Activated CD4-positive, CD25-positive, alpha-beta regulatory T cell treated with anti-CD3 and anti-CD28 coated beads, Interleukin-2, amount 50 U/mL, for 16 hours (primary cell): Measurements from ENCODE around the gene RGS12.

ENCODE experiments used
- DNase-seq: peaks from one replicate; pipeline ENCODE4 v3.0.0-alpha.2; 2020; ENCODE audit warnings: low read depth, low spot score

Gene RGS12

DNA sequence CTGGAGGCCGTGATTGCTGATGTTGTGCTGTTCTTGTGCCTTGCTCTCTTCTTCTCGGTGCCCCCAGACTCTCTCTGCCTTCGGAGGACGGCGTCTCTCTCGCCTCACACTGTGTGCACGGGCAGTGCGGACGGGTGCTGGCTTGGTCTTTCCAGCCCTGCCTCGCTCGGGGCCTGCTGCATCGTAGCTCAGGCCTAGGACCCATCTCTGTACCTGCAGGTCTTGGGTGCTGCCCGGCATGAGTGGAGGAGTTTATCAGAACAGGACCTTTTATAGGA, 18.2 kb downstream of the RGS12 start:
- no peak for DNase-seq

DNA sequence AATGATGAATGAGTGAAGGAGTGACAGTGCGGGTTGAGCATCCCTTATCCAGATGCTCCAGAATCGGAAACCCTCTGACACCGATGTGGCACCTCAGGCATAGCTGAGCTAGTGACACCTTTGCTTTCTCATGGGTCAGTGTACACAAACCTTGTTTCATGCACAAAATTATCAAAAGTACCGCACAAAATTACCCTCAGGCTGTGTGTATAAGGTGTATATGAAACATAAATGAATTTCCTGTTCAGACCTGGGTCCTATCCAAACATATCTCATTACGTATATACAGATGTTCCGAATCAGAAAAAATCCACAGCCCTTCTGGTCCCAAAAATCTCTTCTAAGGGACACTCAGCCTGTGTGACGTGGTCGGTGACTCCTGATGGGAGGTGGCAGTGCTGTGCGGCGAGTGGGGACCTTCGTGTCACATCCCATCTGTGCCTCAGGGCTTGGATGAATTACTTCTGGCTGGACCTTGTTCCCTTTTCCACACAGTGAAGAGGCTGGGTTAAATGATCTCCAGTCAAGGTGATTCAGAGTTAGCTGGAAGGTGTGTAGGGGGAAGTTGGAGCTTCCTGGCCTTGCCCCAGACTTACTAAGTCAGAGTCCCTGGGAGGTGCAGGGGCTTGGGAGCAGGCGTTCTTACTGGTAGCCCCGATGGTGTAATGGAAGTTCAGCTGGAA, 18.8 kb downstream of the RGS12 start:
- no peak for DNase-seq

DNA sequence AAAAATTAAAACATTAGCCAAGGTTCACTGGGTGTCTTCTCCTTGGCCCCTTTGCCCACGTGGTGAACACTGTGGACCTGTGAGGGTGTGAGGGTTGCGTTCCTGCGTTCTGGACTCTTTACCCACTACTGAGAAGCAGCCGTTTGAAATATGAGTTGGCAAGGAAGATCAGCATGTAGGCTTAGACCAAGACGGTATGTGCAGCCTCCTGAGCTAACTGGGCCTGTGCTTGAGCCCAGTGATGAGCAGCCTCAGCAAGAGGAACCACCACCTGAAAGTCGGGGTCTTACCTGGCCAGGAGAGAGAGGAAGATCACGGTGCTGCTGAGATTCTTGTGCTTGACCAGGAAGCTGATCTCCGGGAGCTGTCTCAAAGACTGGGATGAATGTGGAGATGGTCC, 19.5 kb downstream of the RGS12 start:
- no peak for DNase-seq

DNA sequence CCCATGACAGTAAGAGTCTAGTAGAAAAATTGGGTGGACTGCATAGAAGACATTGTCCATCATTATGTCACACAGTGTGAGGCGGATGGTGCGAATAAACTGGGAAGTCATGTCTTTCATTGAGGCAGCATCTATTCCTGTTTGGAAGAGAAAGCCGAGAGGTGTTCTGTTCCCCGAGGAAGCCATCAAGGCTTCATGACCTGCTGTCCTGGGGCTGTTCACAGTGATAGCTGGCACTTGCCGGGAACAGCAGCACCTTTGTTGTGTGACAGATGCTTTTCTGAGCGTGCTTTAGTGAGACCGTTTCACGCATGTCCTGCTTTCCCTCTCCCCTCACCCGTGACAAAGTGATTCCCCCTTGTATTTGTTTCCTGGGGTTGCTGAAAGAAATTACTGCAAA, 20.3 kb downstream of the RGS12 start:
- DNase-seq = no peak

DNA sequence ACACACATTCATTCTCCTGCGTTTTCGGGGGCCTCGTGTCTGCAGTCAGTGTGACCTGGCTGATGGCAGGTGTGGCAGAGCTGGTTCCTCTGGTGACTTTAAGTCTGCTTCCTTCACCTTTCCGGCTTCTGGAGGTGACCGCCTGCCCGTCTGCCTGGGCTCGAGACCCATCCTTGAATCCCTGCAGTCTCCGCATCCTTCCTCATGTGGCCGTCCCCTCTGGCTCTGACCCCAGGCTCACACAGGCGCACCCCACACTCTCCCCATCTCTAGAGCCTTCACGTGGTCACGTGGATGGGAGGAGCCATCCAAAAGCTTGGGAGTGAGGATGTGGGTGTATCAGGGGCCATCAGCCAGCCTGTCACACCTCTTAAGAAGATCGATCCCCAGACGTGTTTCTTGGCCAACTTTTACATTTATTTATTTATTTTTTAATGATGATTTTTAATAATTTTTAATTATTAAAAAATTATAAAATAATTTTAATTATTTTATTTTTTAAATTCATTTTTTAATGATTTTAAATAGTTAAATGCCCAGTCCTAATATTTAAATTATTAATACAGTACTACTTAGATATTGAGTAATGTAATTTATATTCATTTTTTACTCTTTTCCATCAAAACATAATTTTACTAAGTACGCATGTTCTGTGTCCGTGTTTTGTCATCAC, 20.9 kb downstream of the RGS12 start:
- no peak for DNase-seq

DNA sequence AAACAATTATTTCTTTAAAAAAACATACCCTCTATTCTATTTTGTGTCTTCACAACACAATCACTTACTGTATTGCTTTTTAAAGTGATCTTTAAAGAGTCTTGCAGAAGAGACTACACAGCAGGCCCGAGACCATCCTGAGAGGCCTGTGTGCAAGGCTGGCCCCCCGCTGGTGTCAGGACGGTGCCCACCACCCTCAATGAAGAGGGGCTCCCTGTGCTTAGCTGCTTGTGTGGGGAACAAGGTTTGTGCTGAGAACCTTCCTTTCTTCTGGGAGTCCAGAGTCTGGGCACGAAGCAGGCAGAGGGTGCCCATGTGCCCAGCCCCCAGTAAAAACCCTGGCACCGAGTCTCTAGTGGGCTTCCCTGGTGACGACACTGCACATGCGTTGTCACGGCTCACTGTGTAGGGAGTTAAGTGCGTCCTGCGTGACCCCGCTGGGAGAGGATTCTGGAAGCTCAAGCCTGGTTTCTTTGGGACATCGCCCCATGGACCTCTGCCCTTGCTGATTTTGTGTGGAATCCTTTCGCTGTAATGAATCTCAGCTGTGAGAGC, 22.0 kb downstream of the RGS12 start:
- DNase-seq = no peak

DNA sequence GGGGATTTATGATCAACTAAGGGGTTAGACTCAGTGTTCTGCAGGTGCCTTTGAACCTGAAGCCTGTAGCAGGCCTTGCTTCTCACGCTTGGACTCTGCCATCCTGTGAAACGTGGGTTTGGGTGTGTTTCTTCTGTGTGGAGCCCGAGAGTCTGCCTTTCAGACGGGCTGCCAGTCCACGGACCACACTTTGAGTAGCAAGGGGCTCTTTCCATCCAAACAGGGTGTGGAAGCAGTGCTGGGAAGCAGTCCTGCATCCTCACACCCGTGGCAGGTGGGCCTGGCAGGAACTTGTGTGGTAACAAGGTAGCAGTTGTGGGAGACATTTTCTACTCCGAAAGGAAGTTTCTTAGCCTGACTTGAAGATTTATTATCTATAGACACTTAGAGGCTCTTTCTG, 22.7 kb downstream of the RGS12 start:
- DNase-seq = no peak

DNA sequence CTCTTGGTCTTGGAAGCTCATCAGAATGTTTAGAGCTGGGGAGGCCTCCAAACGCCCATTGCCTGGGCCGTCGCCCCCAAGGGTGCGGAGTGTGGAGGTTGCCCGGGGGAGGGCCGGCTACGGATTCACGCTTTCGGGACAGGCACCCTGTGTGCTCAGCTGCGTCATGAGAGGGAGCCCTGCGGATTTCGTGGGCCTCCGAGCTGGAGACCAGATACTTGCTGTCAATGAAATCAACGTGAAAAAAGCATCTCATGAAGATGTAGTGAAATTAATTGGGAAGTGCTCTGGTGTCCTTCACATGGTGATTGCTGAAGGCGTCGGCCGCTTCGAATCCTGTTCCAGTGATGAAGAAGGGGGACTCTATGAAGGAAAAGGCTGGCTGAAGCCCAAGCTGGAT, 23.3 kb downstream of the RGS12 start:
- no peak for DNase-seq

DNA sequence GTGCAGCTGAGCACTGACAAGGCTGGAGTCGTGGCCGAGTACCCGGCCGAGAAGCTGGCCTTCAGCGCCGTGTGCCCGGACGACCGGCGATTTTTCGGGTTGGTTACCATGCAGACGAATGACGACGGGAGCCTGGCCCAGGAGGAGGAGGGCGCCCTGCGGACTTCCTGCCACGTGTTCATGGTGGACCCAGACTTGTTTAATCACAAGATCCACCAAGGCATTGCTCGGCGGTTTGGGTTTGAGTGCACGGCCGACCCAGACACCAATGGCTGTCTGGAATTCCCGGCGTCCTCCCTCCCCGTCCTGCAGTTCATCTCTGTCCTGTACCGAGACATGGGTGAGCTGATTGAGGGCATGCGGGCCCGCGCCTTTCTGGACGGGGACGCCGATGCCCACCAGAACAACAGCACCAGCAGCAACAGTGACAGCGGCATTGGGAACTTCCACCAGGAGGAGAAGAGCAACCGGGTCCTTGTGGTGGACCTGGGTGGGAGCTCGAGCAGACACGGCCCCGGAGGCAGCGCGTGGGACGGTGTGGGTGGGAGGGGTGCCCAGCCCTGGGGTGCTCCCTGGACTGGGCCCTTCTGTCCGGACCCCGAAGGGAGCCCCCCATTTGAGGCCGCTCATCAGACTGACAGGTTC, 24.3 kb downstream of the RGS12 start:
- DNase-seq = no peak

DNA sequence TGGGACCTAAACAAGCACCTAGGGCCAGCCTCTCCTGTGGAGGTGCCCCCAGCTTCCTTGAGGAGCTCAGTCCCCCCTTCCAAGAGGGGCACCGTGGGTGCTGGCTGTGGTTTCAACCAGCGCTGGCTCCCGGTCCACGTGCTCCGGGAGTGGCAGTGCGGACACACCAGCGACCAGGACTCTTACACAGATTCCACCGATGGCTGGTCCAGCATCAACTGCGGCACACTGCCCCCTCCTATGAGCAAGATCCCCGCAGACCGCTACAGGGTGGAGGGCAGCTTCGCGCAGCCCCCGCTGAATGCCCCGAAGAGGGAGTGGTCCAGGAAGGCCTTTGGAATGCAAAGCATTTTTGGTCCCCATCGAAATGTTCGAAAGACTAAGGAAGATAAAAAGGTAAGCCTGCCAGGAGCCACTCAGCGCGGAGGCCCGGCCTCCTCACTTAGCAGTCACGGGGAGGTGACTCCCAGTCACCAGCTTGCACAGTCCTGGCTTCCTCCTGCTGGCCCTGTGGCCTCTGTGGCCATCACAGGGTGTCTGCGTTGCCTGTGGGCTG, 24.9 kb downstream of the RGS12 start:
- DNase-seq = no peak

DNA sequence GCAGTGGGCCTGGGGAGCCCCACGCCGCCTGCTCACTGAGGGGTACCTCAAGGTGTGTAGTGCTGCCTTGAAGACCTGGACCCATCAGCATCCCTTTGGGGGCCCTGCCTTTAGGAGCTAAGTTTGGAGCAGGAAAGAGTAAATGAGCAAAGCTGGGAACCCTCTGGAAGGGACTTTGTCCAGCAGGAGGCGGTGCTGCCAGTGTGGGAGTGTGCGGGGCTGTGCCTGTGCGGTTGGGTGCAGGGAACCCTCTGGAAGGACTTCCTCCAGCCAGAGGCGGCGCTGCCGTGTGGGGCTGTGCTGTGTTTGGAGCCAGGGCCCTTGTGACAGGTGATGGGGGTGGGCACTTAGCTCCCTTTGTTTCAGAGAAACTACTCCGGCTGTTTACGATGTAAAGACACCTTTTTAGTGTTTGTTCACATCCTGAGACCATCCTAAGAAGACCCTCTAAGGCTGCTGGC, 25.8 kb downstream of the RGS12 start:
- DNase-seq = no peak

DNA sequence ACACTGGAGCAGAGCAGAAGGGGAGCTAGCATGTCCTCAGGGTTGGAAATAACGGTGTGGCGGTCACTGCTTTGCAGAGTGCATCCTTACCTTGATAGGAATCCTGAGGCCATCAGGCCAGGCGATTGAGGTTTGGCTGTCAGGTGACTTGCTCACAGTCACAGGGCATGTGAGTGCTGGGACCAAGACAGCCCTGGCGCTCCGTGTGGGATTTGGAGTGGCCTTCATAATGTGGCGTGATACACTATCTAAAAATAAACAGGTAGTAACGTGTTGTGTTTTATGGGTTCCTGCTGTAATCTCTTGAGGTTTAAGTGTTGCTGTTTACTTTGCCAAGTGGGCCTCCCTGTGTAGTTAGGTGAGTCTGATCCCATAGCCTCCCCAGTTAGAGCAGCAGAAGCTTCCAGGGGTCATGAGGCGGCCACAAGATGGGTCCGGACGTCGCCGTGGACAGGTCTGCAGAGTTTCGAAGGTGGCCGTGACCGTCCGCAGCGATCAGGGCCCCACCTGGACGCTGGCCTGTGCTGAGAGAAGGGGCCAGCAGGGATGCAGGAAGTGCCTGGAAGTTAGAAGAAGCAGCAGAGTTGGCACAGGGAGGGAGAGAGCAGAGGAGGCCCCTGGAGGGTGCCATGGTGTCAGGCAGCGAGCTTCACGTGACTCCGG, 27.7 kb downstream of the RGS12 start:
- no peak for DNase-seq

DNA sequence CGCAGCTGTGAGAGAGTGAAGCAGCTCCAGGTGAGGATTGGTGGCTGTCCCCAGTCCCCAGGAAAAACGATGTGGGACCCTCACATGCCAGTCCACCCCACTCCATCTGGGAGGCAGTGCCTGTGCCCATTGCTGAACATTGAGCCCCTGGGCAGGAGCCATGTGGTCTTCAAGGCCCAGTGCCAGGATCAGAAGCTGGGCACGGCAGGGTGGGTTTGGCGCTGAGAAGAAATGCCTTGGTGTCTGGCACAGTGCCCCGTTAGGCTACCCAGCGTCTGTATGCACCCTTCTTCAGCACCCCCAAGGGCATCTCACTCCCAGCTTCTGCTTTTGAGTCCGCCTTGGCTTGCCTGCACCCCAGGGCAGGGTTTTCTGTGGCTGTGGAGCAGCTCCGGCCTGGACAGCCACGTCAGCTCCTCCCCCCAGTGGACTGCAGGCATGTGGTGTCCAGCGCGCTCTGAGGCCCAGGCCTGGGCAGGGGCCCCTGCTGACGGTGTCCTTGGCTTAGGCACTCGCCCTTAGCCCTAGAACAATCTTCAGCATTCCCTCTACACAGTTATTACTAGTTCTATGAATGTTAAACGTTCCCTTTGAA, 28.6 kb downstream of the RGS12 start:
- DNase-seq = no peak

DNA sequence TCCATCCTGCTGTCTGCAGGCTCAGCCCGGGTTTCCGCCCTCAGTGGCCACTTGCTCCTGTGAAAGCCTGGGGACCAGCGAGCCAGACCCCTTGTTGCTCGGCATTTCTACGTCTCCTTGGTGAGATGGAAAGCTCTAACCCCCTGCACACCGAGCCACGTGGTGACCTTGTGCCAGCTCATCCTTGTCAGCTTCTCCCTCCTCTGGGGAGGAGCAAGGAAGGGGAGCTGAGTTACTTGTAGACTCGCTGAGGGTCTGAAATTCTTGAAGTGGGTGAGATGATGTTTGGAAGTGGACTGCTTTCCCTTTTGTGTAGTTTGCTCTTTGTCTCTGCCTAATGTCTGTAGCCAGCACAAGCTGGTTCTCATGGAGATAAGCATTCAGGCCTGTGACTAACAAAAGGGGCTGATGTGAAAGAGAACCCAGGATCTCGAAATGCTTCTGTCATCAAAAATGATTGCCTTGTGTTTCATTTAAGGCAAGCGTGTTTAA, 29.3 kb downstream of the RGS12 start:
- DNase-seq = no peak

DNA sequence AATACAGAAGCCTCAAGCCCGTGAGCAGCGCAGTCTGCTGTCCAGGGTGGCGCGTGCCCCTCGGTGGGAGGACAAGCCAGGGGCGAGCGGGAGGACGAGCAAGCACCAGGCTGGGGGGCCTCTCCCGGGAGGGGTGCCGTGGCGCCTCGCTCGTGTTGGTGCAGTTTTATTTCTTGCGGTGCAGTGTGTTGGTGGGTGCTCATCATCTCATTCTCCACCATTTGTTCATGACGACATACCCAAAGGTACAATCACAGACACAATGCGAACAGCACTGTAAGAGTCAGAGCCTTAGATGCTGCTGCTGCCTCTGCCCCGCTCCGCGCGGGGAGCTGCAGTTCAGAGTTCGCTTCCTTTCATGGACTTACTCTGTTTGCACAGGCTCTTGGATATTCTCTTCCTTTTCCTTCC, 30.3 kb downstream of the RGS12 start:
- DNase-seq = no peak

DNA sequence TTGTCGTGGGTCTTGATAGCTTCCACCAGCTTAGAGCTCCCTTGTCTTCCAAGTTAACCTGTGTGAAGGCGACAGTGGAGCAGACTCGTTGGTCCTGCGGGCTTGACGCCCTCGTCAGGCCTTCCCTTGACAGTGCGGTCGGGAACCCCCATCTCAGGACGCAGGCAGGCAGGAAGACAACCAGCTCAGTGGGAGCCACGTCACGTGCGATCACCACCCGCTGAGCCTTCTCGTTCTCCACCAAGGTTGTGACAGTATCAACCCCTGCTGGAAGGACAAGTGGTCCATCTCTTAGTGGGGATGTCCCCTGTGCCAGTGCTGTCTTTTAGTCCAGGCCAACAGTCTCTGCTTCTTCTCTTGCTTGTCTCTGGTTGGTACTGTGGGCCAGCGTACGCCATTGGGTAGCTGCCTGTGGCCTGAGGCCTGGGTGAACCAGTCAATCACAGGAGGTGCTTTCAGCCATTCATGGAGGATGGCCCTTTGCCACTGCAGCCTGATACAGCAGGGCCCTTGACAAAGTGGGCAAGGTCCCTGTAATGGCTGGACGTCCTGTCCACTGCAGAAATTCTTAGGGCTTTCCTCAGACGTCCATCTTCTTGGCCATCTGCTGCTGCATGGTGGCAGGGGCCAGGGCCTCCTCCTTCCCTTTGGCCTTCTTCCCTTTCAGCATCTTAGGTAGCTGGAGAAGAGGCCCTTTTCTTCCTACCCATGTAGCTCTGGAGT, 31.4 kb downstream of the RGS12 start:
- no peak for DNase-seq

DNA sequence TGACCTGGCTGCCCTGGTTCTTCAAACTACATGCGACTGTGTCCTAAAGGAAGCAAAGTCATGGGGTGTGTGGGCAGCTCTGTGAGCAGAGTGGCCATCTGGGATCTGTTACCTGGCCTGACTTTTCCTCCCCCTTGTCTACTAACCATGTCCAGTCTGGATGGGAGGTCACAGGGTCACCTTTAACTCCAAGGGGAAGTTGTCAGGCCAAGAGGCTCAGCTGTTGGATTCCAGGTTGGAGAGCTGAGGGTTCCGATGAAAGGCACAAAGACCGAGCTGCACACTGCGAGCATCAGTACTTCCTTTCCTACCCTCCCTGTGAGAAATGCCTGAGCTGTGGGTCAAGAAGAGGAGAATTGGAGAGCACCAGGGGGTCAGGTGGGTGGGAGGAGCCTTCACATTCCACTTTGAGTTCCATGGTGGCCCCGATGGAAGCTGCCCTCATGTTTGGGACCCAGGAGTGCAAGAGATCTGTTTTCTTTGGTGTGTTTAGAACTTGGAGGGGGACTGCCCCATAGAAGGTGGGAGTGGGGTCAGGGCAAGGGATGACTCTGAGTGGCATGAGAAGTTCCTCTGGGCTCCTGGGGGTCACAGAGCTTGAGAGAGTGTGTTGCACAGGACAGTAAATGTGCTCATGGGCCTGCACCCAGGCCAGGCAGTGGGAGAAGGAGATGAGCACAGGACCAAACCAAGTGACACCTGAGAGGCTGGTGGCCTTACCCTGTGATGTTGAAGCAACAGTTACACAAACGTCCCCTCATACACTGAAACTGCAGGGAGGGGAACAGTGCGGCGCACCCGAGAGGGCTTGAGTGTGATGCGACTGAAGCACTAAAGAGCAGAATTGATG, 36.2 kb downstream of the RGS12 start:
- no peak for DNase-seq

DNA sequence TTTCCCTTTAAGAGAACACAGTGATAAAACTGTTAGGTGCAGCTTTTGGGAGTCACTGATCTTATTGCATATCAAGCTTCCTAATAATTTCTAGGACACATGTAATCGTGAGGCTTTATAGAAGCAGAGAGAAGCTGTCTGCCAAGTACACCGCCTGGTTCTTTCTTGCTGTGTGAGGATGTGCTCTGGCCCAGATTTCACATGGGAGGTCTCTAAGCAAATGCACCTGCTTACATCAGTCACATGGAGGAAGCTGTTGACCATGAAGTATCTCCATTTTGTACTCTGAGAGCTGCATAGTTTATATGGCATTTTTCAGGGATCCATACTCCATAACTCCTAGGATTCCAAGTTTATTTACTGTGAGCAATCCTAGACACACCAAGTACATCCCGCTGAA, 37.1 kb downstream of the RGS12 start:
- DNase-seq = no peak

DNA sequence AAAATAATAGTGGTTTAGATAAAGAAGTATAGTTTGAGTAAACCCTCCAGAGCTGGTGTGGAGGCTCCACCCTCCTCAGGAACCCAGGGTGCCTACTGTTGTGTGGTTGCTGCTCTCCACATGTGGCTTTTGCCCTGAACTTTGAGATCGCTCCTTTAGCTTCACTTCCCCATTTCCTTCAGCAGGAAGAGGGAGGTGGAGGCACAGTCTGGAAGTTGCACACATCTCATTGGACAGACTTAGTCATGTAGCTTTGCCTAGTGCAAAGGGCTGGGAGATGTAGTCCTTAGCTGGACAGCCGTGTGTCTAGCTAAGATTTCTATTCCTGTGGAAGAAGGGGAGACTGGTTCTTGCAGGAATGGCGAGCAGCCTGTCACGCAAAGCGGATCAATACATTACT, 37.9 kb downstream of the RGS12 start:
- DNase-seq = no peak
